Measurements from ENCODE around the gene TOM1L2.
A peak's percentile ranks its signal among the peaks of the same experiment; 100 is the strongest.

The TOM1L2 gene

DNA sequence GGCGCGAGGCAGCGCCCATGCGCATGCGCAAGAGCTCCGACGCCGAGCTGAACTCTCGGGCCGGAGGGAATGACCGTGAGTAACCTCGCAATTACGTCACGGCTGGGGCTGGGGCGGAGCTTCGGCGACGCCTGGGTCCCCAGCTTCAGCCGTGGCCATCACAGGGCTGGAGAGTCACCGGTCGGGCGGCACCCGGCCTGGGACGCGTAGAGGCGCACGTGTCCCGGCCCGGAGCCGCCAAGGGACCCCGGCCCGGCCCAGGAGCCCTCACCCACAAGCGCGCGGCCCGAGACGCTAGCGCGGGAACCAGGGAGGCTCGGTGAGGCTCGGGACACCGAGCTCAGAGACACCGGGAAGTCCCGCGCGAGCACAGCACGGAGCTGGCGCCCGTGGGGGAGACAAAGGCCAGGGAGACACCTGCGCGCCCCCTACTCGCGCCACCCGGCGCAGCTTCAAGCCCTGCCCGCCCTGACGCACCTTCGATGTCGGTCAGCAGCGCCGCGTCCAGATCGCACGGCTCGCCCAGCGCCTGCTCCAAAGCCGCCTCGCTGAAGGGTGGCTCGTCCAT is 135.9 kb downstream of the TOM1L2 start:
- DNase-seq (ENCODE audit: low read depth in 2 of 2): peak; percentile 94 to 95

DNA sequence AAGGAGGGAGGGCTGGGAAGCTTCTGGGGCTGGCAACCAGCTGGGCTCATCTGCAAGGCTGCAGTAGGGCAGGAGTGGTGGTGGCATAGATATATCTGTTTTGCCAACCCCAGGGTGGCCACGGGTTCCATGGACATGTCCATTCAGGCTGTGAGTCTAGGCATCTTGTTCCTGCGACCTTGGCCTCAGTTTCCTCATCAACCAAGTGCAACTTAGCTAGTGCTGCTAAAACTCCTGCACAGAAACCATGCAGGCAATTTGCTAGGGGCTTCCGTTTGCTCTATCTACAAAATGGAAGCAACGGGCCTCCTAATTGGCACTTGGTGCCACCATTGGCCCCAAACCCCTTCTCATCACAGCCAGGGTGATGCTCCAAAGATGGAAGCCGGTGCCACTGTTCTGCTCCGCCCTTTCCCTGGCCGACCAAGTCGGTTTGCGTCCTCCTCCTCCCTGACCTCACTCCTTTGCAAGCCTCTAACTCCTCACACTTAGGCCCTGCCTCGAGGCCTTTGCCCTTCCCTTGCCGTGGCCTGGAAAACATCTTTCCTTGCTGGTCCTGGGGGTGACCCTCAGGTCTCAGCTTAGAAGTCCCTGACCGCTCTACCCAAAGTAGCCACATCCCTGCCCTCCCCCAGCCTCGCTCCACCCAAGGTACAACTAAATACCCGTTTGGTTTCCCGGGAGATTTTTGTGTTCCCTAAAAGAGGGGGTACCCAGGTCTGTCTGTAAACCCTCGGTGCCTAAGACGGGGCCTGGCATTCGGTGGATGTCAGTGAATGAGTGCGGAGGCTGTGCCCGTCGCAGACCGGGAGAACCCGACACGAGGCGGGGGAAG is 136.6 kb downstream of the TOM1L2 start:
- no peak for DNase-seq (ENCODE audit: low read depth in 2 of 2)

DNA sequence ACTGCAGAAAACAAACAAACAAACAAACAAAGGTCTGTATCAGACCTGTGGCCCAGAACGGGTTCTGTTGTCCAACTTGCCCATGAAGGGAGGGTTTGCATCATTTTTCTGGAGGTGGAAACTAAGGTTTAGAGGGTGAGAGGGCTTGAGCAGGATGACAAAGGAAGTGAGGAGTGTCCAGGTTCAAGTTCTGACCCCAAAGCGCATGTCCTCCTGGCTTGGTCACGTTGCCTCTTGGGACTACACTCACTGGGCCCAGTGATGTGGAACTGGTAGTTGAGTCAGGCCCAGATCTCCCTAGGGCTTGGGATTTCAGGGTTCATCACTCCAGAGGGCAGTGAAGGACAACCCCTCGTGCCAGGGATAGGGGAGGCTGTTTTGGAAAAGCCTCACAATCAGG is 137.2 kb downstream of the TOM1L2 start:
- no peak for DNase-seq (ENCODE audit: low read depth in 2 of 2)

DNA sequence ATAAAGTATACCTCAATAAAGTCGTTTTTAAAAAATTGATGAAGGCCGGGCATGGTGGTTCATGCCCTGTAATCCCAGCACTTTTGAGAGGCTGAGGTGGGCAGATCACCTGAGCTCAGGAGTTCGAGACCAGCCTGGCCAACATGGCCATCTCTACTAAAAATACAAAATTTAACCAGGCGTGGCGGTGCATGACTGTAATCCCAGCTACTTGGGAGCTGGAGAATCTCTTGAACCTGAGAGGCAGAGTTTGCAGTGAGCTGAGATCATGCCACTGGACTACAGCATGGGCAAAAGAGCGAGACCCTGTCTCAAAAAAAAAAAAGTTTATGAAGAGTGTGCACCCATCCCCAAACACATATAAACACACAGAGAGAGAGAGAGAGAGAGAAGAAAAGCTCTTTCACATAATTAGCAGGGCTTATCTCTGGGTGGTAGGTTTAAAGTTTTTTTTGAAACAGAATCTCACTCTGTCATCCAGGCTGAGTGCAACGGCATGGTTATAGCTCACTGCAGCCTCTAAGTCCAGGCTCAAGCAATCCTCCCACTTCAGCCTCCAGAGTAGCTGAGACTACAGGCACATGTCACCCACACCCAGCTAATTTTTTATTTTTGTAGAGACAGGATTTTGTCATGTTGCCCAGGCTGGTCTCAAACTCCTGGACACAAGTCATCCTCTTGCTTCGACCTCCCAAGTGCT is 138.4 kb downstream of the TOM1L2 start:
- no peak for DNase-seq (ENCODE audit: low read depth in 2 of 2)

DNA sequence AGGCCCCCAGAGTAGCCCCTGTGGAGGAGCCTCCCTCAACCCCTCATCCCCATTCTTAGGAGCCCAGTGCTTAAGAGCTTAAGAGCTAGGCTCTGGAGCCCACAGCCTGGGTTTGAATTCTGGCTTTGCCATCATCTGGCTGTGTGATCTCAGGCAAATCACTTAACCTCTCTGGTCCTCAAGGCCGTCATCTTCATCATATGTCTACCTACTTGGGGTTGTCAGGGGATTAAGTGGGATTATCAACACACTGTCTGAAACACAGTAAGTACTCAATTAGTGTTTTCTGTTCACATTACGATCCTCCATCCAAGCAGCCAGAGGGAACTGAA is 140.2 kb downstream of the TOM1L2 start:
- no peak for DNase-seq (ENCODE audit: low read depth in 2 of 2)

DNA sequence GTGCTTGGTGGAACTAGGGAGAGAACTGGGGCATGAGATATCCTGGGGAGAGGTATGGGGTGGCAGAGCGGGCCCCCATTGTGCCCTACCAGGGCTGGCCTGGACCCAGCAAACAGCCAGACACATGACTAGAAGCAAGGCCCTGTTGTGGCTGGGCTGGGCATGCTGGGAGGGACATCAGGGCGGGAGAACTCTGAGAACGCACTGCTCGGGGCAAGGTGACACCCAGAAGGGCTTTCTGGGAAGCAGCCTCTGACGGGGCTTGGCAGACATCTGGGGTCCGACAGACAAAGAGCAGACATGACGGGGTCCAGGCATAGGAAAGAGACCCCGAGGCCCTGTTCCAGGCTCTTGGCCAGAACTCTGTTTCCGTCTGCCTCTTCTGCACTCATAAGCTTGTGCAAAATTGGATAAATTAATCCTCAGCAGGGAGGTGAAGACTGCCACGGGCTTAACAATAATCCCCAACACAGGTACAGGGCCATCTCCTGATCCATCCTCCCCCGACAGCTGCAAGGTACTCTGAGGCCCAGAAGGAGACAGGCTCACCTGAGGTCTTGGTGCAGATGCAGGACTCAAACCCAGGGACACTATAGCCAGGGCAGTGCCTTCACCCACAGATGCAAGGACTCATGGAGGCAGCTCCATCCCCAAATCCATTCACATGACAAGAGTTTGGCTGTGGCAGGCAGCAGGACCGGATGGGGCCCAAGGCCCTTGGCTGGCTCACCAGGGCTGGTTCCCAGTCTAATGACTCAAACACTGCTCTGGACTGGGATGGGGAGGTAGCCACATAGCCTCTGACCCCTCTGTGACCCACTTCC is 140.8 kb downstream of the TOM1L2 start:
- DNase-seq (ENCODE audit: low read depth in 2 of 2): no peak

DNA sequence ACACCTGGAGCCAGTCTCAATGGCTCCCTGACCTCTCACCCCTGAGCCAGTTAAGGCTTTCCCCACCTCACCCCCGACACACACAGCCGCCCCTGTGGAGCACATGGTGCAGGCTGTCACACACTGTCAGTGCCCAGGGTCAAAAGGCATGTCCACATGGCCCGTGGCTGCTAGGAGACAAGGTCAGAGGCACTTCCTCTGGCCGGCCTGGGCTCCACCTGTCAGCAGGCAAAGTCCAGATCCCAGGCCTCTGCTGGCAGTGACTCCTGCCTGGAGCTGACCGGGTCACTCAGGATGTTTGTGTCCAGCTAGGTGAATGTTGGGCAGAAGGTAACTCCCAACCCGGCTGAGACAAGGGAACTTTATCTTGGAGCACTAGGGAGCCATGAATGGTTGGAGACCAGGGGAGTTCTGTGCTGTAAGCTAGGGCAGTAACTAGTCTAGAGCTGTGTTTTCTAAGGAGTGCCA is 141.4 kb downstream of the TOM1L2 start:
- DNase-seq (ENCODE audit: low read depth in 2 of 2): no peak

DNA sequence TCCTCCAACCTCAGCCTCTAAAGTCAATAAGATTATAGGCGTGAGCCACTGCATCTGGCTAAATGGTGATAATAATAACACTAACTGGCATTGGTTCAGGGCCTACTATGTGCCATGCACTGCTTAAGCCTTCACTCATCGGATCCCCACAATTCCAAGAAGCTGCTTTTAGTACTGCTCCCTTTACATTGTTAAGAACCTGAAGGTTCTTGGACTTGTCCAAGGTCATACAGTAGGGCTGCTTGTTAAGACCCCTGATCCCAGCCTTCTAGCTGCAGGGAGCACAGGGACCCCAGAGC is 142.0 kb downstream of the TOM1L2 start:
- no peak for DNase-seq (ENCODE audit: low read depth in 2 of 2)

DNA sequence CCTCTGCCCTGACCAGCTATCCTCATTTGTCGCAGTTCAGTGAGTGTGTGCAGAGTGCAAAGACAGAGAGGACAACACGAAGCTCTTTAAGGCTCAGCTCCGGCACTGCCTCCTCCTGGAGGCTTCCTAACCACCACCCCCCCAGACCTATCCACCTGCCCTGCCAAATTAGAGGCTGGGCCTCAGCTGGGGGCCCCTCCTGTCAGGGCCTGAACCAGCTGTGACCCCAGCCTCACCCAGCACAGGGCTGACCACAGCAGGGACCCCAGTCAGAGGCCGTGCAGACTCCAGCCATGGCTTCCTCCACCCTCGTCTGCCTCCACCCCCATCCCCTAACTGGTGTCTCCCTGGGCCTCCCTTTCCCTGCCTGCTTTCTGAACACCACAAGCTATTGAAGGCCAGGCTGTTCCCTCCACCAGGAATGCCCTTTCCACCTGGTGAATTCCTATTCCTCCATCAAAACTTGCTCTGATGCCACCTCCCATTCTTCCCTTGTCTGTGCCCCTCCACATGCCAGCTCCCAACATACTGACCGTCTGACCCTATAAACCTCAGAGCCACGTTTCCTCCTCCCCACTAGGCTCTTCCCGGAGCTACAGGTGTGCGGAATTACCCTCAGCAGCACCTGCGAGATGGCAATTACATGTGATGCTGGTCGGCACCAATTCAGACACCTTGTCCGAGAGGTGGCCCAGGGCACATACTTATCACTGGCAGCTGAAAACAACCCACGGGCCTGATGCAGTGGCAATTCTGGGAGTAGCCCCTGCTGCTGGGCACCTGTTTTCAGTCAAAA is 144.2 kb downstream of the TOM1L2 start:
- DNase-seq (ENCODE audit: low read depth in 2 of 2): no peak

DNA sequence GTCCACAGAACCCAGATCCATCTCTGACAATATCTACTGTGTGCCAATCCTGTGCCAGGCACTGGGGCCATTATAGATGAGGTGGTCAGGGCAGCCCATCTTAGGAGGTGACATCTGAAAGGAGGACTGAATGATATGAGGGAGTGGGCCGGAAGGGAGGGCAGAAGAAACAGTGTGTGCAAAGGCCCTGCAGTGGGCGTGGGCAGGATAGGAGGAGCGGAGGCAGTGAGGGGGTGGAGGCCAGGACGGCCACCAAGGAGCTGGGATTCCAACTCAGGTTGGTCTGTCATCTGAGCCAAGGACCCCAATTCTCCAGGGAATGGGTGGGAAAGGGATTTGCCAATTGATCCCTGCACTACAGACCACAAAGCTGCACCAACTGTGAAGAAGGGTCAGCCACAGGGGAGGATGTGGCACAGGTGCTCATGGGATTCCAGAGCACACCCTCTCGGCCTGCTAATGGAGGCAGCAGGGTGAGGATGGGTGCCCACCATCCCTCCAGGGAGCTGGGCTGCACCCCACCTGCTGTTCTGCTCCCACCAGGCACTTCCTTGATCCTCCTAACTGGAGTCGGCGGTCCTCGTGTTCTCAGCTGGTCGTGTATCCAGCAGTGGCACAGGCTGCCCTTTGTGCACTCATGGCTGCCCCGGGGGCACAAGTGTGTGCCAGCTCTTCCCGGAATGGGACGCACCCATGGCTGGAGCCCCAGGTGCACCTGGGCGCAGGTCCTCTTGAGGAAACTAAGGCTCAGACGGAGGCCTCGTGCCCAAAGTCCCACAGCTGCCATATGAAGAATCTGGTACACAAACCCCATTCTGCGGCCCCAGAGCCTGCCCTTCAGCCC is 145.0 kb downstream of the TOM1L2 start:
- DNase-seq (ENCODE audit: low read depth in 2 of 2): no peak

DNA sequence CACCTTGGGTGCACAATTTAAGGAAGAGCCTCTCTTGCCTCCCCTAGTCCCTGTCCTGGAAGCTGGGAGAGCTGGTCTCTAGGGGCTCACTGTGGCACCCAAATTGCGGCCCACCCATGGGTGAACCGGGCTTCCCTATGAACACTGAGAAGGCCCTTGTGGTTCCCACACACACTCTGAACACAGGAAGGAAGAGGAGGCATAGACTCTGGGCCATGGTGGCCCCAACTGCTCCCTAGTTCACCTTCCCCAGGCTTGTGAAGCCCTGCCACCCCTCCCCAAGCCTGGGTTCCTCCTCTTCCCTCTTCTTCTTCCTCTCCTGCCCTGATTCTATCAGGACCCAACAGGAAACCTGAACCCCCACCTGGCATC is 145.9 kb downstream of the TOM1L2 start:
- no peak for DNase-seq (ENCODE audit: low read depth in 2 of 2)

DNA sequence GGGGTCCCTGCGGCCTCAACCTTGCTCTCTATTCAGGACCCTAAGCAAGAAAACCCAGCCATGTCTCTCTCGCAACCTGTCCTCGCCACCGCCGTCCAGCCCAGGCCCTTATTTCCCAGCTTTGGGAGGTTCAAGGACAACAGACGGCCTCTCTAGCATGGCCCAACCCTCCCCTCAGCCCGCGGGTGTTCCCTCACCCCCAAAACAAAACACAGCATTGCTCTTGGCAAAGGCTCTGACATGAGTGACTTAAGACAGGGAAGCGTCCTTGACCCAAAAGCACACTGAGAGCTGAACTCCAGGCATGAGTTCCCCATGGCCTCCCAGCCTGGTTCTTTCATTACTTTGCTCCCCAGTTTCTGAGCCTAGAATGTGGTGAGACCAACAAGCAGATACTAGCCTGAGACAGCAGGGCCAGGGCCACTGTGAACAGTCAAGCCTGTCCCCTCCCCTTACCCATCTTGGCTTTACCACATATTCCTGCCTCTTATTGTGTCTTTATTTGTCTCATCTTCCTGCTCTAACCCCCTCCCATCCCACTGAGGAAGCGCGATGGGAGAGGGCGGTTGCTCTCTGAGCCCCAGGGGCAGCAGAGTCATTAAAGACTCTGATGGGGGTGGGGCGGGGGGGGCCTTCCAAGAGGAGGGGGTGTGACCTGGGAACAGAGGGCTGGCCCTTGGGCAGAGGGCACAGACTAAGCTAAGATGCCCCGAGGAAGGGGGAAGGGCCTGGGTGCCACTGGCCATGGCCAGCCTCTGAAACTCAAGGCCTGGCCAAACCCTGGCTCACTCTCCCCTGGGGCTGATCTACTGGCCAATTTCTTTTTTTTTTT is 147.2 kb downstream of the TOM1L2 start:
- DNase-seq (ENCODE audit: low read depth in 2 of 2): no peak

DNA sequence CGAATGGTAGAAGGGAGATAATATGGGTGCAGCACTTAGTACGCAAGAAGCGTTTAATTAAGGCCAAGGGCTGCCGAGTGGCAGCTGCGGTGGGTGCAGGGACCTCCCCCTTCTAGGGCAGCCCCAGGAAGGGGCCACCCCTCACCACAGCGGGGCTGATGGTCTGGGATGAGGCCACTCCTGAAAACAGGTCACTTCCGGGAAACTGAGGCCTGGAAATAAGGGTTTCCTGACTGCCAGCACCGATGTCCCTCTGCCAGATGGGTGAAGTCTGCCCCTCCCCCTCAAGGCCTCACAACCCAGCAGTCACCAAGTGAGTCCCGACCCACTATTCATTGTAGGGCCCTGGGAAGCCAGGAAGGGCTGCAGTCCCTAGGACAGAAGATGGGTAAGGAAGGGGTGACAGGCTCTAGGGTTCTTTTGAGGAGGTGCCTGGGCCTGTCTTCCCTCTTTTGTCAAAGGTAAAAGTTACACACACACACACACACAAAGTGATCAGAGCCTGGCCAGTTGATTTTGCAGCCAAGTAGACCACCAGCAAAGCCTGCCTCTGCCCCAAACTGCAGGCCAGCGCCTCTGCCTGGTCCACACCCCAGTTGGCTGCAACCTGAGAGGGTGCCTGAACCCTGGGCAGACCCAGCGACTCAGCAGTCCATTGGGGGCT is 147.9 kb downstream of the TOM1L2 start:
- no peak for DNase-seq (ENCODE audit: low read depth in 2 of 2)

DNA sequence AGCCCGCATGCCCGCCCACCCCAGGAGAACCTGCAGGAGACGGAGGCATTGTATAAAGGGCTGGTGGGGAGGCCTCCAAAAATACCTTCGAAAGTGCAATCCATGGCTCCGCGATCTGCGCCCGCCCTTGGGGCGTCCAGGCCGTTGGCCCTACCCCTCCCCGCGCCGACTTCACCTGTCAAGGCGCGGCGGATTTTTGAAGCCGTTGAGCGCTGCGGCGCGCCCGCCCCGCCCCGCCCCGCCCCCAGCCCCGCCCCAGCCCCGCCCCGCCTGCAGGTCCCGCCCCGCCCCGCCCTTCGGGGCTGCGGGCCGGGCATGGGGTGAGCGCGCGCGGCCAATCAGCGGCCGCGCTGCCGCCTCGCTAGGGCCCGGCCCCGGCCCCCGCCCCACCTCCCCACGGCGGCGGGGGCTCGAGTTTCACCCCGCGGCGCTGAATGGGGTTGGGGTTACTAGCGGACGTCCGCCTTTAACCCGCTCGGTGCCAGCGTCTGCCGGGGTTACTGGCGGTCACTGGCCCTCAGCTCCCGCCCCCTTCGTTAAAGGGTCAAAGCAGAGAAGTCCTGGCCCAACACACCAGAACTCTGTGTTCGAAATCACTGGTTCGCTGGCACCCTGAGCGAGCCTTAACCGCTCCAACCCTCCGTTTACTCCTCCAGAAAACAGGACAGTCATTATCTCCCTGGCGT is 148.6 kb downstream of the TOM1L2 start:
- peak; percentile 45 to 54 for DNase-seq (ENCODE audit: low read depth in 2 of 2)

DNA sequence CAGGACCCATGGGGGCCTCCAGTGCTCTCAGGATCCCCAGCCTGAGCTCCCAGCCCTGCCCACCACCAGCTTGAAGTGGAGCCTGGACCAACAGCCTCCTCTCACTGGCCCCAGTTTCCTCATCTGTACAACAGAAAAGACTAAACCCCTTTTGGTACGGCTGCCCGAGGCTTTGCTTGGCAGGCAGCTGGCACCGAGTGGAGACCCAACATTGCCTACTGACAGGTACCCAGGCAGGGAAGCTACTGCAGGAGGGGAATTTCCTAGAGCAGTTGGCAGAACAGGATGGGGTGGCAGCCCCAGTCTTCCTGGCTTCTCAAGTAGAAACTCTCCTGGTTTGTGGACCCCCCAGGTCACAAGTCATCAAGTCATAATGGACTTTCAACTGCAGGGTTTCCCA is 149.6 kb downstream of the TOM1L2 start:
- no peak for DNase-seq (ENCODE audit: low read depth in 2 of 2)

DNA sequence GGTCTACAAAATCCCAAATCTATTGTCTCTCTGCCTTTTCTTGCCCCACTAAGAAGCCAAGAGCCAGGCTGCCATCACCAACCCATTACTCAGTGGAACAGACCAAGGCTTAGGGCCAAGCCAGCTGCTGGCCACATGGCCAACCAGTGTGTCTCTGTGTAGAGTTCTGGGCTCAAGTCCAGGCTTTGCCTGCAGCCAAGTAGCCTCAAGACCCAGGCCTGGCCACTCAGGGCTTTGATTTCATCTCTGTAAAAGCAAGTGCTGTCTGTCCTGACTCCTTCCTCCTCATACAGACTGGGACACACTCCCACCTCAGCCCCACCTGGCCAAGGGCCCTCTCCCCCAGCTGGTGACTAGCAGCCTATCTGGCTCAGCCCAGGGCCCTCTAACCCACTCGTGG is 150.0 kb downstream of the TOM1L2 start:
- no peak for DNase-seq (ENCODE audit: low read depth in 2 of 2)

DNA sequence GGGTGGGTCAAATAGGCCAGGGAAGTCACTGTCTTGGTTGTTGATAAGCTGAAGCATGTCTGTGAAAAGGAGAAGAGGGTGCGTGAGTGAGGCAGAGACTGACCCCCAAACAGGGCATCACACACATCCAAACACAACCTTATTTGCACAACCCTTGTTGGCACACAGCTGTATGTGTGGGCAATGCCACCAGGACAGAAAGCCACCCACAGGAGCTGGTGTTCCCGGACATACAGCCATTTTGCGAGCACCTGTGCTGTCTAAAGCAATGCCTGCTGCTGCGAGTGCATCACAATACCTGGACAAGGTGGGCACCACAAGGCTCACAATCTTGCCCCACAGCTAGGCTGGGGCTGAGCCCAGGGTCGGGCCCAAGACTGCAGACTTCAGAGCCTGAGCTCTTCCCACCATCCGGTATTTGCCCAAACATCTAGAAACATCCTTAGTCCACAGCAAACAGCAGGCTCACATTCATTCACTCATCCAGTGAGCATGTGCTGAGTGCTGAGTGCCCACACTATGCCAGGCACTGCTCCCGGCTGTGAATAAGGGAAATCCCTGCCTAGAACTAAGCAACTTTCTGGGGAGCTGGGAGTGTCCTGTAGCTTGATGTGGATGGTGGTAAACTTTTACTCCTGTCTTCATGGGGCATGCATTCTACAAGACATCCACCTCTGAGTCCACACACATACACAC is 151.6 kb downstream of the TOM1L2 start:
- no peak for DNase-seq (ENCODE audit: low read depth in 2 of 2)

DNA sequence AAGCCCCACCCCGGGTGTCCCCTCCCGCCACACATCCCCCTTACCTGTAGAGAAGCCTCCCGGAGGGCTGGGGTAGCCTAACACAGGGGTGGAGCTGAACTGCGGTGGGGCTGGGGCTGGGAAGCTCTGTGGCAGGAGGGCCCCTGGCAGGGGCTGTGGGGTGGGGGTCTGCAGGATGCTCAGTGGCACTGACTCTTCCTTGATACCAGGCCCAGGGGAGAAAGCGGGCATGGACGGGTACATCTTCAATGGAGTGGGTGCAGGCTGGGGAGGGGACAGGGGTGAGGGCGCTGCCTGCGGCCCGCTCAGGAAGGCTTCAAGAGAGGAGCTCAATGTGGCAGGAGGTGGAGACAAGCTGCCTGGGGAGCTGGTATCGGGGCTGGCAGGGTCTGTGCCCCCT is 152.2 kb downstream of the TOM1L2 start:
- no peak for DNase-seq (ENCODE audit: low read depth in 2 of 2)

Measured in stimulated activated CD8-positive, alpha-beta memory T cell treated with anti-CD3 and anti-CD28 coated beads, Interleukin-2, amount 100 ng/mL, for 1 hour (primary cell).